HCT116 (cell line): Measurements from ENCODE around the gene HOXA7. TPM values are rescaled to one million over a fixed set of nuclear protein-coding genes. Genes with fewer than 3 reads are reported as not detected.

Experiments
- ATAC-seq: fragments of 200-7000 bp; cut with Tn5 transposase; 2 replicates; pipeline ENCODE4 v1.9.1; 2020; ENCODE audit warnings: mild to moderate bottlenecking, moderate library complexity
- BruUV-seq: library from RNA; stranded (reverse); fragments of 400-500 nt; replicated peaks from 2 replicates; lab custom pipeline; 2021; lab: Mats Ljungman, UMichigan
- CTCF ChIA-PET: fragments of 300-600 bp; sonication (Branson Sonifier 250); formaldehyde crosslinking; loops from one replicate; lab custom pipeline; 2021; ENCODE audit warnings: antibody characterized with exemption; lab: Charles Lee
- POLR2A ChIA-PET: fragments of 300-600, 350-600 bp; sonication (Branson Sonifier 250); formaldehyde crosslinking; loops from one replicate; lab custom pipeline; 2021; ENCODE audit warnings: antibody characterized with exemption; lab: Charles Lee
- RAD21 ChIA-PET, 2 experiments: fragments of 300-600 bp; sonication (Branson Sonifier 250); formaldehyde crosslinking; loops; one replicate each; lab custom pipeline; 2023; ENCODE audit warnings: low total read pairs in 2 of 2; ENCODE audit not compliant: uncharacterized antibody in 2 of 2, unreplicated experiment in 2 of 2, low non-redundant PET in 1 of 2; lab: Charles Lee
- DNase-seq: peaks from one replicate; pipeline ENCODE4 v3.0.0-alpha.2; 2010; ENCODE audit warnings: low read depth, low spot score
- H2AFZ ChIP-seq: fragments of 200-600 bp; shearing (Covaris generic), sonication (generic); 2 replicates; pipeline ENCODE4 v1.6.1; 2017; ENCODE audit warnings: low read depth, mixed run types, mixed read lengths, antibody characterized with exemption, low read length; ENCODE audit not compliant: poor library complexity, severe bottlenecking
- H3K27ac ChIP-seq: 2 replicates; pipeline ENCODE4 v1.5.1; 2012; ENCODE audit warnings: low read depth, low read length
- H3K27me3 ChIP-seq: fragments of 200-600 bp; sonication (generic); 2 replicates; pipeline ENCODE4 v1.6.1; 2016; ENCODE audit warnings: mixed run types, low read length, mixed read lengths; ENCODE audit not compliant: insufficient read depth
- H3K36me3 ChIP-seq, 2 experiments: fragments of 200-500 bp in 1 of 2; fragments of 200-600 bp in 1 of 2; sonication (Bioruptor generic) in 1 of 2; sonication (generic) in 1 of 2; 2 replicates each; pipeline versions ENCODE4 v1.5.1 to v1.6.1; 2014 to 2016; ENCODE audit warnings: low read length in 2 of 2, inconsistent platforms in 1 of 2, mixed read lengths in 1 of 2, mixed run types in 1 of 2; ENCODE audit not compliant: insufficient read depth in 2 of 2, control insufficient read depth in 1 of 2
- H3K4me1 ChIP-seq, 2 experiments: fragments of 200-600 bp in 1 of 2; sonication (generic) in 1 of 2; 2 replicates each; pipeline versions ENCODE4 v1.5.1 to v1.6.1; 2012 to 2017; ENCODE audit warnings: low read length in 2 of 2, inconsistent platforms in 1 of 2, mild to moderate bottlenecking in 1 of 2, mixed read lengths in 1 of 2, mixed run types in 1 of 2, moderate library complexity in 1 of 2; ENCODE audit not compliant: insufficient read depth in 2 of 2, control insufficient read depth in 1 of 2
- H3K4me2 ChIP-seq: fragments of 200-600 bp; sonication (generic); 2 replicates; pipeline ENCODE4 v1.6.1; 2017; ENCODE audit warnings: mixed run types, low read length, mixed read lengths
- H3K4me3 ChIP-seq, 2 experiments: fragments of 200-600 bp in 1 of 2; sonication (generic) in 1 of 2; replicated peaks in 1 of 2; 2 replicates each; pipeline ENCODE4 v1.5.1; 2011 to 2016; ENCODE audit warnings: low read length in 2 of 2, control low read depth in 1 of 2, low read depth in 1 of 2, mild to moderate bottlenecking in 1 of 2, mixed read lengths in 1 of 2, mixed run types in 1 of 2
- H3K79me2 ChIP-seq: fragments of 200-600 bp; sonication (generic); 2 replicates; pipeline ENCODE4 v1.6.1; 2017; ENCODE audit warnings: mild to moderate bottlenecking, mixed run types, low read length, moderate library complexity, mixed read lengths; ENCODE audit not compliant: insufficient read depth
- H3K9ac ChIP-seq: fragments of 200-600 bp; sonication (generic); 2 replicates; pipeline ENCODE4 v1.6.1; 2016; ENCODE audit warnings: low read length, mixed read lengths
- H3K9me2 ChIP-seq: fragments of 200-600 bp; sonication (generic), shearing (Covaris generic); 2 replicates; pipeline ENCODE4 v1.6.1; 2017; ENCODE audit warnings: mixed run types, mild to moderate bottlenecking, moderate library complexity; ENCODE audit not compliant: insufficient read depth
- H3K9me3 ChIP-seq, 2 experiments: fragments of 200-500 bp in 1 of 2; fragments of 200-600 bp in 1 of 2; sonication (Bioruptor generic) in 1 of 2; sonication (generic) in 1 of 2; 2 replicates each; pipeline ENCODE4 v1.6.1; 2014 to 2017; ENCODE audit warnings: low read length in 2 of 2, mixed read lengths in 2 of 2, inconsistent platforms in 1 of 2, low read depth in 1 of 2, mild to moderate bottlenecking in 1 of 2, mixed run types in 1 of 2, moderate library complexity in 1 of 2; ENCODE audit not compliant: control insufficient read depth in 1 of 2, insufficient read depth in 1 of 2
- H4K20me1 ChIP-seq: fragments of 200-600 bp; sonication (generic), shearing (Covaris generic); 2 replicates; pipeline ENCODE4 v1.6.1; 2017; ENCODE audit warnings: mixed run types, mild to moderate bottlenecking, moderate library complexity; ENCODE audit not compliant: insufficient read depth
- CBX3 ChIP-seq: IDR thresholded peaks from 2 replicates; pipeline ENCODE4 v1.6.1; 2012; ENCODE audit warnings: low read depth
- EGR1 ChIP-seq: IDR thresholded peaks from 2 replicates; pipeline ENCODE4 v1.6.1; 2012; ENCODE audit warnings: low read depth
- EZH2 ChIP-seq: fragments of 200-600 bp; sonication (generic); IDR thresholded peaks from 2 replicates; pipeline ENCODE4 v1.6.1; 2017; ENCODE audit warnings: antibody characterized with exemption, mixed run types
- FOSL1 ChIP-seq: IDR thresholded peaks from 2 replicates; pipeline ENCODE4 v1.6.1; 2012; ENCODE audit warnings: low read depth
- JUND ChIP-seq: IDR thresholded peaks from 2 replicates; pipeline ENCODE4 v1.6.1; 2012
- RAD21 ChIP-seq: IDR thresholded peaks from 2 replicates; pipeline ENCODE4 v1.6.1; 2012; ENCODE audit warnings: low read depth, mild to moderate bottlenecking
- SIN3A ChIP-seq: IDR thresholded peaks from 2 replicates; pipeline ENCODE4 v1.6.1; 2012; ENCODE audit warnings: low read depth
- SRF ChIP-seq: IDR thresholded peaks from 2 replicates; pipeline ENCODE4 v1.6.1; 2012; ENCODE audit warnings: low read depth
- TCF7L2 ChIP-seq: IDR thresholded peaks from 2 replicates; pipeline ENCODE4 v1.7.0; 2011; ENCODE audit warnings: borderline replicate concordance, inconsistent platforms; ENCODE audit not compliant: insufficient read depth, insufficient read length; ENCODE audit errors: extremely low read depth
- YY1 ChIP-seq: IDR thresholded peaks from 2 replicates; pipeline ENCODE4 v1.6.1; 2011; ENCODE audit warnings: low read length, low read depth, moderate library complexity, mild to moderate bottlenecking; ENCODE audit not compliant: insufficient replicate concordance; ENCODE audit errors: extremely low read depth
- ZFX ChIP-seq: fragments of 450-650 bp; IDR thresholded peaks from 2 replicates; pipeline ENCODE4 v1.6.1; 2017
- ZNF274 ChIP-seq: fragments of 200-500 bp; sonication (Bioruptor generic); IDR thresholded peaks from 2 replicates; pipeline ENCODE4 v1.6.1; 2014; ENCODE audit warnings: mild to moderate bottlenecking, low read depth, low read length, inconsistent platforms
- intact Hi-C: fragments of 100-400 bp; cut with micrococcal nuclease; formaldehyde crosslinking; loops from 2 replicates; pipeline ENCODE4 v1.10.0; 2022
- total RNA-seq: library from RNA; stranded (reverse); gene quantifications from one replicate; pipeline ENCODE4 v1.2.1, GENCODE V29; 2021; ENCODE audit not compliant: unreplicated experiment
- TF ChIP-seq, protein P1 (sequence below), 3 experiments: fragments of 200-600 bp in 1 of 3; sonication (generic) in 1 of 3; IDR thresholded peaks in 2 of 3; conservative IDR thresholded peaks in 1 of 3; 2 replicates each; pipeline ENCODE4 v1.5.1; 2012 to 2017; ENCODE audit warnings: low read depth in 2 of 3, low read length in 2 of 3, antibody characterized with exemption in 1 of 3, borderline replicate concordance in 1 of 3, control low read depth in 1 of 3, mild to moderate bottlenecking in 1 of 3, mixed read lengths in 1 of 3, mixed run types in 1 of 3, moderate library complexity in 1 of 3; ENCODE audit not compliant: insufficient read depth in 1 of 3
- TF ChIP-seq, protein P2 (sequence below): IDR thresholded peaks from 2 replicates; pipeline ENCODE4 v1.6.1; 2011; ENCODE audit warnings: mild to moderate bottlenecking, low read length, moderate library complexity; ENCODE audit not compliant: insufficient replicate concordance; ENCODE audit errors: extremely low read depth
- TF ChIP-seq, protein P3 (sequence below): IDR thresholded peaks from 2 replicates; pipeline ENCODE4 v1.6.1; 2012

HOXA7 gene
- total RNA-seq, 1 experiment from 2014 or later = 15.0 TPM

DNA sequence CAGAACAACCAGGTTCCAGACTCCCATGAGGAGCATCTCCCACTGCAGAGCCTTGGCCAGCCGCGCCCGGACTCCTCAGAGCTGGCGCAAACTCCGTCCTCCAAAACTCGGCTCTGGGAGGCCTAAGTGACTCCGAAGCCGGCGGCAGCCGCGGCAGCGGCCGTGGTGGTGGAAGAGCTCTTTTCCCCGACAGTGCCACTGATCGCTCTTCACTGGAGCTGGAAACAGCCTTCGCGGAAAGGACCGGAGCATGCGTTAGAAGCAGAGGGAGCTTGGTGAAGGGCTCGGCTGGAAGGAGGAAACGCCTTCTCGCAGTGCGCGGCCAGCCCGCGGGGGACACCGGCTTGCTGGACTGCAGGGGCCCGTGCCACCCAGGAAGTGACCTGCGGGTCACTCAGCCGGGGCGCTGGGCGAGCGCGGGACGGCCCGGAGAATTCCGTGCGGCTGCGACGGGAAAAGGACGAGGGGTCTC lies 48.4 kb upstream of the HOXA7 start:
- Histone ChIP-seq H3K4me1 (peaks cover 0 to 15% of the 10 kb centered on the region in 2 experiments; a peak in 3 of 4 replicates), H3K27me3 (no peaks in the 10 kb centered on the region), H3K36me3 (no peaks in the 10 kb centered on the region), H3K9me3 (no peaks in the 10 kb centered on the region), H3K79me2 (no peaks in the 10 kb centered on the region), H2AFZ (no peak overlapping the region), H4K20me1 (no peaks in the 10 kb centered on the region), H3K4me2 (no peak overlapping the region), H3K9me2 (no peaks in the 10 kb centered on the region), H3K9ac (no peak overlapping the region), H3K4me3 (no peak overlapping the region), H3K27ac (no peak overlapping the region)
- TF ChIP-seq ZNF274 (no peak), JUND (no peak)
- TF ChIP-seq, protein P1, sequence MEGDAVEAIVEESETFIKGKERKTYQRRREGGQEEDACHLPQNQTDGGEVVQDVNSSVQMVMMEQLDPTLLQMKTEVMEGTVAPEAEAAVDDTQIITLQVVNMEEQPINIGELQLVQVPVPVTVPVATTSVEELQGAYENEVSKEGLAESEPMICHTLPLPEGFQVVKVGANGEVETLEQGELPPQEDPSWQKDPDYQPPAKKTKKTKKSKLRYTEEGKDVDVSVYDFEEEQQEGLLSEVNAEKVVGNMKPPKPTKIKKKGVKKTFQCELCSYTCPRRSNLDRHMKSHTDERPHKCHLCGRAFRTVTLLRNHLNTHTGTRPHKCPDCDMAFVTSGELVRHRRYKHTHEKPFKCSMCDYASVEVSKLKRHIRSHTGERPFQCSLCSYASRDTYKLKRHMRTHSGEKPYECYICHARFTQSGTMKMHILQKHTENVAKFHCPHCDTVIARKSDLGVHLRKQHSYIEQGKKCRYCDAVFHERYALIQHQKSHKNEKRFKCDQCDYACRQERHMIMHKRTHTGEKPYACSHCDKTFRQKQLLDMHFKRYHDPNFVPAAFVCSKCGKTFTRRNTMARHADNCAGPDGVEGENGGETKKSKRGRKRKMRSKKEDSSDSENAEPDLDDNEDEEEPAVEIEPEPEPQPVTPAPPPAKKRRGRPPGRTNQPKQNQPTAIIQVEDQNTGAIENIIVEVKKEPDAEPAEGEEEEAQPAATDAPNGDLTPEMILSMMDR (IDR thresholded peaks at IDR 0.05 in 2 of 3, conservative IDR thresholded peaks at IDR 0.05 in 1 of 3; ENCODE audit: borderline replicate concordance in 1 of 3, insufficient read depth in 1 of 3, low read depth in 2 of 3, low read length in 2 of 3) = no peak
- intact Hi-C loops = no loop called here
- CTCF ChIA-PET = no interaction called here
- POLR2A ChIA-PET = no interaction called here
- no peak for ATAC-seq
- BruUV-seq = no TSS peak
- no peak for DNase-seq
- RAD21 ChIA-PET = no interaction called here

DNA sequence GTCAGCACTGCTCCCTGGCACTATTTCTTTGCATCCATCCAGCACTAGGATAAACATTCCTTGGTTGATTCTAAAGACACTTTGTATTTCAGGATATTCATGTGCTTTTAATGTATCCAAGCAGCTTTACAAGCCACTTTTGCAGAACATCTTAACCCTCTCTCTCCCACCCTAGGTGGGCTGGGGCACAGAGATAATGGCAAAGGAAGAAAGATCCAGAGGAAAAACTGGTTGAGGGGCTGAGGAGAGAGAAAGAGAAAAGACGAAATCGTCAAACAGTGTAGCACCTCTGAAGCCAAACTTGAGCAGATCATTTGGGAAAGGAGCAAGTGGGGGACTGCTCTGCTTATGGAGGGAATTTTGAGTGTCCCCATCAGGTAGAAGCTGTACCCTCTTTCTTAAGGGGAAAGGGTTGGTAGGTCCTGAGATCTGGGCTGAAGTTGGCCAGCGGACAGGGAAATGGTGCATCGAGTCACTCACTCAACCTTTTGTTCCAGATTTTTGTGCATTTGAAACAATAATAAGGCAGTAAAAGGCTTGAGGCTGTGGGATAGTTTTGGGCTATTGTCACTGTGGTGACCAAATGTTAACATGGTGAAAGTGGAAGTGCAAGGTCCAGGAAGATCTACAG lies 47.6 kb upstream of the HOXA7 start:
- Histone ChIP-seq H3K27me3 (no peaks in the 10 kb centered on the region), H3K9me2 (no peaks in the 10 kb centered on the region), H3K27ac (no peak overlapping the region), H3K36me3 (no peaks in the 10 kb centered on the region), H3K9me3 (no peaks in the 10 kb centered on the region), H3K4me1 (peaks cover 0 to 14% of the 10 kb centered on the region in 2 experiments; a peak in 3 of 4 replicates), H3K9ac (no peak overlapping the region), H3K79me2 (no peaks in the 10 kb centered on the region), H3K4me2 (no peak overlapping the region), H4K20me1 (no peaks in the 10 kb centered on the region), H2AFZ (no peak overlapping the region), H3K4me3 (no peak overlapping the region)
- ATAC-seq = no peak
- intact Hi-C loops = no loop called here
- ChIA-PET POLR2A (no interaction called here), RAD21 (no interaction called here), CTCF (no interaction called here)
- BruUV-seq = no TSS peak
- DNase-seq = no peak
- TF ChIP-seq YY1 (no peak), FOSL1 (no peak), SRF (no peak), TCF7L2 (no peak), CBX3 (no peak), SIN3A (no peak), EGR1 (no peak), RAD21 (no peak), ZNF274 (no peak), ZFX (no peak), EZH2 (no peak)
- TF ChIP-seq, protein P2, sequence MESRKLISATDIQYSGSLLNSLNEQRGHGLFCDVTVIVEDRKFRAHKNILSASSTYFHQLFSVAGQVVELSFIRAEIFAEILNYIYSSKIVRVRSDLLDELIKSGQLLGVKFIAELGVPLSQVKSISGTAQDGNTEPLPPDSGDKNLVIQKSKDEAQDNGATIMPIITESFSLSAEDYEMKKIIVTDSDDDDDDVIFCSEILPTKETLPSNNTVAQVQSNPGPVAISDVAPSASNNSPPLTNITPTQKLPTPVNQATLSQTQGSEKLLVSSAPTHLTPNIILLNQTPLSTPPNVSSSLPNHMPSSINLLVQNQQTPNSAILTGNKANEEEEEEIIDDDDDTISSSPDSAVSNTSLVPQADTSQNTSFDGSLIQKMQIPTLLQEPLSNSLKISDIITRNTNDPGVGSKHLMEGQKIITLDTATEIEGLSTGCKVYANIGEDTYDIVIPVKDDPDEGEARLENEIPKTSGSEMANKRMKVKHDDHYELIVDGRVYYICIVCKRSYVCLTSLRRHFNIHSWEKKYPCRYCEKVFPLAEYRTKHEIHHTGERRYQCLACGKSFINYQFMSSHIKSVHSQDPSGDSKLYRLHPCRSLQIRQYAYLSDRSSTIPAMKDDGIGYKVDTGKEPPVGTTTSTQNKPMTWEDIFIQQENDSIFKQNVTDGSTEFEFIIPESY = no peak
- TF ChIP-seq, protein P3, sequence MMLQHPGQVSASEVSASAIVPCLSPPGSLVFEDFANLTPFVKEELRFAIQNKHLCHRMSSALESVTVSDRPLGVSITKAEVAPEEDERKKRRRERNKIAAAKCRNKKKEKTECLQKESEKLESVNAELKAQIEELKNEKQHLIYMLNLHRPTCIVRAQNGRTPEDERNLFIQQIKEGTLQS = no peak
